CD4-positive, alpha-beta T cell treated with Interleukin-15 for 4 hours (primary cell): Measurements from ENCODE around the gene SLIT3.

Experiments used
- DNase-seq: peaks from one replicate; pipeline ENCODE4 v3.0.0-alpha.2; 2020; ENCODE audit warnings: low spot score

The SLIT3 gene

GRCh38 chr5:168829044-168829443 lies 471.9 kb downstream of the SLIT3 start:
- DNase-seq: no peak

- DNase-seq: no peak
These were observed 473.3 kb downstream of the SLIT3 start for GRCh38 chr5:168827636-168828035.

- no peak for DNase-seq
These were observed 474.7 kb downstream of the SLIT3 start for GRCh38 chr5:168826246-168826725.

GRCh38 chr5:168822745-168823281 lies 478.1 kb downstream of the SLIT3 start:
- DNase-seq: no peak

GRCh38 chr5:168822248-168822744 lies 478.6 kb downstream of the SLIT3 start:
- no peak for DNase-seq

- no peak for DNase-seq
These were observed 480.1 kb downstream of the SLIT3 start for GRCh38 chr5:168820874-168821273.

- no peak for DNase-seq
These were observed 481.8 kb downstream of the SLIT3 start for GRCh38 chr5:168819004-168819621.

- no peak for DNase-seq
These were observed 482.4 kb downstream of the SLIT3 start for GRCh38 chr5:168818558-168818957.

GRCh38 chr5:168817591-168817990 lies 483.3 kb downstream of the SLIT3 start:
- DNase-seq: no peak

- DNase-seq: no peak
These were observed 484.3 kb downstream of the SLIT3 start for GRCh38 chr5:168816661-168817060.

GRCh38 chr5:168813184-168813968 lies 487.6 kb downstream of the SLIT3 start:
- DNase-seq: no peak

GRCh38 chr5:168810641-168811040 lies 490.3 kb downstream of the SLIT3 start:
- no peak for DNase-seq

- DNase-seq: no peak
These were observed 491.7 kb downstream of the SLIT3 start for GRCh38 chr5:168809218-168809617.

- DNase-seq: no peak
These were observed 492.8 kb downstream of the SLIT3 start for GRCh38 chr5:168808051-168808616.

GRCh38 chr5:168807287-168807686 lies 493.7 kb downstream of the SLIT3 start:
- DNase-seq: no peak

- no peak for DNase-seq
These were observed 497.4 kb downstream of the SLIT3 start for GRCh38 chr5:168803541-168803940.

- no peak for DNase-seq
These were observed 498.6 kb downstream of the SLIT3 start for GRCh38 chr5:168802337-168802736.

GRCh38 chr5:168801567-168801966 lies 499.4 kb downstream of the SLIT3 start:
- no peak for DNase-seq

- no peak for DNase-seq
These were observed 500.2 kb downstream of the SLIT3 start for GRCh38 chr5:168800701-168801100.

GRCh38 chr5:168798065-168799023 lies 502.6 kb downstream of the SLIT3 start:
- DNase-seq: no peak
